22Rv1 (cell line): ENCODE data around the gene CBFB.

Experiments used
- H3K27ac ChIP-seq: fragments of 450-650 bp; 2 replicates; pipeline ENCODE4 v1.5.1; 2017
- ZFX ChIP-seq: fragments of 450-650 bp; IDR thresholded peaks from 2 replicates; pipeline ENCODE4 v1.6.1; 2017; ENCODE audit warnings: antibody characterized with exemption, borderline replicate concordance
- TF ChIP-seq, protein P1 (sequence below): fragments of 450-650 bp; IDR thresholded peaks from 2 replicates; pipeline ENCODE4 v1.5.1; 2017; ENCODE audit warnings: mild to moderate bottlenecking

The CBFB gene

DNA sequence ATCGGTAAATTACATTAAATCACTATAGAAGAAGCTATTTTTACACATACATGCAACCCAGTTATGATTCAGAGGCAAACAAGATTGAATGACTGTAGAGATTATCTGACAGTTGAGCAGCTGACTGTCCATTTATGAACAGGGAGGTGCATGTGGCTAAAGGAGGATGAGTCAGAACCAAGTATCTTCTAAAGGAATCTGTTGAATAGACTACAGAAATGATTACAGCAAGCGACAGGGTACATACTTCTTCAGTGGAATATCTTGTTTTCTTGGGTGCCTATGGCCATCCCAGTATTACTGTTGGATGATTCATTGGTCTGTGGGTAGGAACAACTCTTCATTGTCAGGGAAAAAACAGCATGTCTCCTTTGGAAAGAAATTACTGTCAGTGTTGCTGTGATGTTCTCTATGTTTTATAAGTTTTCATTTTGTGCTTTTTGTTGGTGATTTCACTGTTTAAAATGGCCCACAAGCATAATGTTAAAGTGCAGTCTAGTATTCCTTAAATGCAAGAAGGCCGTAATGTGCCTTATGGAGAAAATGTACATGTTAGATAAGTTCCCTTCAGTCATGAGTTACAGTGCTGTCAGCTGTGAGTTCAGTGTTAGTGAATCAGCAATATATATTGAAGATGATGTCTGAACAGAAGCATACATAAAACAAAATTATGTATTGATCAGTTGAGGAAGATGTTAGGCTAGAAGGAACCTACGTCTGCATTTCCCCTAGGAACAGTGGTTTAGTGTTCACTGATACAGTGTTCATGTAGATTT, 27.0 kb downstream of the CBFB start:
- H3K27ac ChIP-seq: no peak overlapping the region
- TF ChIP-seq, protein P1, sequence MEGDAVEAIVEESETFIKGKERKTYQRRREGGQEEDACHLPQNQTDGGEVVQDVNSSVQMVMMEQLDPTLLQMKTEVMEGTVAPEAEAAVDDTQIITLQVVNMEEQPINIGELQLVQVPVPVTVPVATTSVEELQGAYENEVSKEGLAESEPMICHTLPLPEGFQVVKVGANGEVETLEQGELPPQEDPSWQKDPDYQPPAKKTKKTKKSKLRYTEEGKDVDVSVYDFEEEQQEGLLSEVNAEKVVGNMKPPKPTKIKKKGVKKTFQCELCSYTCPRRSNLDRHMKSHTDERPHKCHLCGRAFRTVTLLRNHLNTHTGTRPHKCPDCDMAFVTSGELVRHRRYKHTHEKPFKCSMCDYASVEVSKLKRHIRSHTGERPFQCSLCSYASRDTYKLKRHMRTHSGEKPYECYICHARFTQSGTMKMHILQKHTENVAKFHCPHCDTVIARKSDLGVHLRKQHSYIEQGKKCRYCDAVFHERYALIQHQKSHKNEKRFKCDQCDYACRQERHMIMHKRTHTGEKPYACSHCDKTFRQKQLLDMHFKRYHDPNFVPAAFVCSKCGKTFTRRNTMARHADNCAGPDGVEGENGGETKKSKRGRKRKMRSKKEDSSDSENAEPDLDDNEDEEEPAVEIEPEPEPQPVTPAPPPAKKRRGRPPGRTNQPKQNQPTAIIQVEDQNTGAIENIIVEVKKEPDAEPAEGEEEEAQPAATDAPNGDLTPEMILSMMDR: no peak
- TF ChIP-seq ZFX: no peak

DNA sequence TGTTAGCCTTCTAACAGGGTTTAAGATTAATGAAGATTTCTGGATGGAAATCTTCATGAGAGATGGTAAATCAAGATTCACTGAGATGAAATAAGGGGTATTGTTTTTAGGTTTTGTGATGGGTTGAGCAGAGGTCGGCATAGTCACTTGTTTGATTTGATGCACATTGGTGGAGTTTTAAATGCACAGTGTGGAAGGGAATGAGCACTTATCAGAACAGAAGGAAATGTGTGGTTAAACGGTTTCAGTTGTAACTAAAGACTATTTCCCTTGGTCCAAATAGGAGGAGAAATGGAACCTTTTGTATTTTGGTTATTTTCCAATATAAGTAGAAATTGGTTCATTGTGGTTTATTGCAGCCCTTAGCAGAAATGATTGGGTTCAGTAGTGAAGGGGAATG, 34.1 kb downstream of the CBFB start:
- no peak overlapping the region for H3K27ac ChIP-seq
- TF ChIP-seq, protein P1: no peak
- no peak for TF ChIP-seq ZFX

DNA sequence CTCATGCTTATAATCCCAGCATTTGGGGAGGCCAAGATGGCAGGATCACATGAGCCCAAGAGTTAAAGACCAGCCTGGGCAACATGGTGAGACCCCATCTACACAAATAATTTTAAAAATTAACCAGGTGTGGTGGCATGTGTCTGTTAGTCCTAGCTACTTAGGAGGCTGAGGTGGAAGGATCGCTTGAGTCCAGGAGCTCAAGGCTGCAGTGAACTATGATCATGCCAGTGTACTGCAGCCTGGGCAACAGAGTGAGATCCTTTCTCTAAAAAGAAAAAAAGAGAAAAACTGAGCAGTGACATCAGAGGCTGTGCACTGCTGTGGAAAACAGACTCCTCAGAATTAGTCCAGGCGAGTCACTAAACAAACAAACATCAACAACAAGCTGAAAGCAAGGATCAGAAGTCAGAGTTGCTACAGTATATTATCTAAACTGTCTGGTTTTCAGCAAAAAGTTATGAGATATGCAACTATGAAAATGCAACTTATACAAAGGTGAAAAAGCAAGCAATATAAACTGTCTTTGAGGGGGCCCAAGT, 39.3 kb downstream of the CBFB start:
- TF ChIP-seq ZFX: no peak
- TF ChIP-seq, protein P1: no peak
- no peak overlapping the region for H3K27ac ChIP-seq

GRCh38 chr16:67071476-67072048, 42.6 kb downstream of the CBFB start:
- no peak overlapping the region for H3K27ac ChIP-seq
- TF ChIP-seq, protein P1: no peak
- no peak for TF ChIP-seq ZFX

DNA sequence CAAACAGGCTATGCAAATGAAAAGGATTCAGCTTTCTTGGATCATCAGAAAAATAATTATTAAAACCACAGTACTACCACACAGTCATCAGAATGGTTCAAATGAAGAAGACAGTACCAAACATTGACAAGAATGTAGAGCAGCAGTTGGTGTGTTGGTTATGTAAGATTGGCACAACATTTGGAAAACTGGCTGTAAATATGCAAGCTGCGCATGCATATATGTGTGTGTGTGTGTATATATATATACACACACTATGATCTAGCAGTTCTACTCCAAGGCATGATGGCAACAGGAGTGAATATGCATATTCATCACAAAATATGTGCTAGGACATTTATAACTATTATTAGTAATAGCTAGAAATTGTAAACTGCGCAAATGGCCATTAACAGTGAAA, 46.4 kb downstream of the CBFB start:
- TF ChIP-seq, protein P1: no peak
- TF ChIP-seq ZFX: no peak
- no peak overlapping the region for H3K27ac ChIP-seq

- H3K27ac ChIP-seq: no peak overlapping the region
- TF ChIP-seq, protein P1: no peak
- TF ChIP-seq ZFX: no peak
Measured at GRCh38 chr16:67077871-67078270, 48.9 kb downstream of the CBFB start.

- no peak overlapping the region for H3K27ac ChIP-seq
- TF ChIP-seq, protein P1: no peak
- TF ChIP-seq ZFX: no peak
Measured at GRCh38 chr16:67082100-67082499, 53.2 kb downstream of the CBFB start.
